ENCODE data around the gene CABP4.
"Not testable (repeated sequence)": the region's sequence is repeated elsewhere in the genome, so short reads cannot be mapped to it uniquely, and the experiment has no call there.

Gene CABP4

DNA sequence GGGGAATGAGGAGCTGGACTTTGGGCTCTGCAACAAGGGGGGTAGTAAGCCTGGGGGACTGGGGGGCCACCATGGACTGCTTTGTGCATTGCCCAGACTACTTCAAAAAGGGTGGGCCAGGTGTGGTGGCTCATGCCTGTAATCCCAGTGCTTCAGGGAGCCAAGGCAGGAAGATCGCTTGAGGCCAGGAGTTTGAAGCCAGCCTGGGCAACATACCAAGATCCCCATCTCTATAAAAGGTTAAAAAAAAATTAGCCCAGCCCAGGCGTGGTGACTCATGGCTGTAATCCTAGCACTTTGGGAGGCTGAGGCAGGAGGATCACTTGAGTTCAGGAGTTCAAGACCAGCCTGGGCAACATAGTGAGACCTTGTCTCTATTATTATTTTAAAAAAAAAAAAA is 10.4 kb downstream of the CABP4 start:
- Mint-ChIP-seq H3K4me1 (peaks cover 25% of the 10 kb centered on the region), H3K4me3 (peak overlapping the region; percentile 91), H3K27ac (peak overlapping the region; percentile 95)
- not testable (repeated sequence) for ATAC-seq (ENCODE audit: low read depth); DNase-seq (ENCODE audit: low spot score in 2 of 2); H3K9me3 Mint-ChIP-seq; H3K27me3 Mint-ChIP-seq; H3K36me3 Mint-ChIP-seq

DNA sequence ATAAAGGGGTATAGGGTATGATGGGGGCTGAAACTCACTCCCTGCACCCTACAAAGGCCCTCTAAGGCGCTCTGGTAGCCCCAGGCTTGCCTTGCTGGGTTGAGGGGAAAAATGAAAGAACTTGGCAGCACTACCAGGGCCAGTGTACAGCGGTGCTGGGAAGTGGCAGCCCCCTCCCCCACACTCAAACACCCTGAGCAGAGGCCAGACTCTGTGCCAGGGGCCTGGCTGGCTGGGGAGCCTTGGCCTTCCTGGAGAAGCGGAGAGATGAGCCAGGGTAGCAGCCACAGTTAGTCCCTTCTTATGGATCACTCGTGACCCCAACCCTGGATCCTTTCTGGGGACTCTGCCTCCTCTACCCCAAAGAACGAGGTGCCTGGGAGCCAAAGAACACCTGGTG is 11.2 kb downstream of the CABP4 start:
- H3K27ac Mint-ChIP-seq, result peak overlapping the region; percentile 35
- peaks cover 23% of the 10 kb centered on the region for H3K4me1 Mint-ChIP-seq
- no peak for DNase-seq (ENCODE audit: low spot score in 2 of 2)
- peaks cover 5% of the 10 kb centered on the region for H3K36me3 Mint-ChIP-seq
- ATAC-seq (ENCODE audit: low read depth), result no peak
- no peaks in the 10 kb centered on the region for H3K27me3 Mint-ChIP-seq
- no peaks in the 10 kb centered on the region for H3K9me3 Mint-ChIP-seq
- H3K4me3 Mint-ChIP-seq, result peak overlapping the region; percentile 90

DNA sequence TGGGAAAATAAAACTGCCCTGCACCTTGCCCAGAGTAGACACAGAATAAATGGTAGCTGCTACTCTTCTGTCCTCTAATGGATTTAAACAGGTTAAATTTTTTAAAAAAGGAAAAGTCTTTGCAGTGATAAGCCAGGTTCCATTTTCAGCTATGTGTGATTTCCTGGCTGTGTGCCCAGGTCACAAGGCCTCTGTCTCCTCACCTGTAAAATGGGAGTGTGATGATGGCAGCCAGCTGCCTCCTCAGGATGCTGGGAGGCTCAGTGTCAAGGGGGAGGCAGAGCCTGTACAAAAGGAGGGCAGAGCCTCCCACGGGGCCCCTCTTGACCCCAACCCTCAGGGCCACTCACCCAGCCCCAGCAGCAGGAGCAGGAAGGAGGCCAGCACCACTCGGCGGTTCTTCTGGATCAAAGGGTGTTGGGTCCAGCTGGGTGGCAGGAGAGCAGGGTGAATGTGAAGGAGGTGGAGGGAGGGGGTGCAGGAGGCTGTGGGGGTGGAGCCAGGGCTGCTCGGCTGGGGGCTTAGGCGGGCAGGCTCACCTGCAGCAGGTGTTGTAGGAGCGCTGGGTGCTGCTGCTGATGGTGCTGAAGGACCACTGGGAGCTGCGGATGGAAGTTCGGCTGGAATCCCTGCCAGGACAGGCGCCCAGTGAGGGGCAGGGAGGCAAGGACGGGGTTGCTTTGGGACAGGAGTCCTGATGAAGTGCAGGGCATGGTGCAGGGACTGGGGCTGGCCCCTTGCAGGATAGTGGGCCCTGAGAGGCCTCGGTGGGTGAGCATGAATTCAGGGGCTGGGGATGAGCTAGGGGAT is 12.0 kb downstream of the CABP4 start:
- H3K4me3 Mint-ChIP-seq, result peak overlapping the region; percentile 90
- ATAC-seq (ENCODE audit: low read depth), result no peak
- H3K9me3 Mint-ChIP-seq, result no peaks in the 10 kb centered on the region
- H3K36me3 Mint-ChIP-seq, result peaks cover 5% of the 10 kb centered on the region
- DNase-seq (ENCODE audit: low spot score in 2 of 2), result no peak
- H3K27me3 Mint-ChIP-seq, result no peaks in the 10 kb centered on the region
- H3K4me1 Mint-ChIP-seq, result peaks cover 30% of the 10 kb centered on the region
- peak overlapping the region; percentile 76 for H3K27ac Mint-ChIP-seq

DNA sequence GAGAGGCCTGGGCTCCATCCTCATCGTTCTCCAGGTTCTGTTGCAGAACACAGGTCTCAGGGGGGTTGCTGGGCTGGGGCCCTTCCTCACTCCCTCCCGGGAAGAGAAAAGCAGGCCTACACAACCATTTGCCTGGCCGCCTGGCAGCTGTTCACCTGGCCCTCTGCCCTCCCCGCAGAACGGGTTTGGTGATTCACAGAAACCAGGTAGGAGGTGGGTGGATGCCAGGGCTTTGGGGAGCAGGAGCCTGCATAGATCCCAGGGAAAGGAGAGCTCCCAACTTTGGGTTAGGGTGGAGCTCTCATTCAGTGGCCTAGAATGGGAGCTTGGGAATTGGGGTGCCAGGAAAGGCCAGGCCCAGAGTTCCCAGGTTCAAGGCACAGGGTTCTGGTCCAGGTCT is 12.9 kb downstream of the CABP4 start:
- Mint-ChIP-seq H3K9me3 (no peaks in the 10 kb centered on the region), H3K27ac (peak overlapping the region; percentile 79), H3K4me3 (peak overlapping the region; percentile 90), H3K4me1 (peaks cover 27% of the 10 kb centered on the region), H3K27me3 (no peaks in the 10 kb centered on the region), H3K36me3 (peaks cover 5% of the 10 kb centered on the region)
- ATAC-seq (ENCODE audit: low read depth) (no peak), DNase-seq (ENCODE audit: low spot score in 2 of 2) (no peak)

DNA sequence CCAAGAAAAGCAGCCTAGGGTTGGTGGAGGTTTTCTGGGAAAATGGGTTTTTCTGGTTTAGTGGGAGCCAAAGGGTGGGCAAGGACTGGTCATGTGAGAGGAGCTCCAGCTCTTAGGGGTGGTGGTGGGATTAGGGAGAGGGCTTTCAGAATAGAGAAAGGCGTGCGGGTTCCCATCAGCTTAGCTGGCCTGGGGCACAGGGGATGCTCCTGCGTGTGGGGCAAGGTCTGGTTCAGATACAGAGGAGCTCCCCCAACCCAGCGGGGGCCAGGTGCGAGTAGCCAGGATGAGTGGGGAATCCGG is 13.3 kb downstream of the CABP4 start:
- H3K27me3 Mint-ChIP-seq, result no peaks in the 10 kb centered on the region
- peaks cover 5% of the 10 kb centered on the region for H3K36me3 Mint-ChIP-seq
- H3K4me1 Mint-ChIP-seq, result peaks cover 27% of the 10 kb centered on the region
- H3K4me3 Mint-ChIP-seq, result peak overlapping the region; percentile 90
- peak overlapping the region; percentile 79 for H3K27ac Mint-ChIP-seq
- no peaks in the 10 kb centered on the region for H3K9me3 Mint-ChIP-seq
- ATAC-seq (ENCODE audit: low read depth) (no peak), DNase-seq (ENCODE audit: low spot score in 2 of 2) (no peak)

DNA sequence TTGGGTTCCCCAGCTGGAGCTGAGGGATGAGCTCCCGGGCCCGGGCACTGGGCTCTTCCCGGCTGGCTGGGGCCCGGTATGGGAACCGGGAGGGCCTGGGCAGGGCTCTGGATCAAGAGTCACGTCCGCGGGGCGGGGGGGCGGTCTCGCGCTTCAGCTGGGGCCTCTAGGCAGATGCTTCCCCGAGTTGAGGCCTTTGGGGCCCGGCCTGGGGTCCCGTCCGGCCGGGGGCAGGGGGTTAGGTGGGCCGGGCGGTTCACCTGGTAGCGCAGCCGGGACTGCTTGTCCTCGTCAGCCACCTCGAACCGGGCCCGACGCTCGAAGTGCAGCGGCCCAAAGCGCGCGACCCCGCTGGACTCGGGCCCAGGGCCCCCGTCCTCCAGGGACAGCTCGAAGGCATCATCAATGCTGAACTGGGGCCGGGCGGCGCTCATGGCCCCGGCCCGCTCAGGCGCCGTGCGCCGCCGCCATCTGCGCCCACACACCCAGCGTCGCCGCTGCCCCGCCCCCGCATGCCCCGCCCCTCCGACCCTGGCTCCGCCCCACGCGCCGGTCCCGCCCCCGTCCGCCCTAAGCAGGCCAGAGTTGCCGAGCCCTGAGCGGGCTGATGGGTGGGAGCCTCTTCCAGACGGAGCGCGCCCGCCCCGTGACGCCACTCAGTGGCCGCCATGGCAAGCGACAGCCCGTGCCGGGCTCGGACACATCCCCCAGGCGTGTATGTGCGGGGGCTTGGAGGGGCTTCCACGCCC is 13.8 kb downstream of the CABP4 start, which contains the start of gene TMEM134:
Gene TMEM134 (minus strand): TSS at position 493 of the 749 bp plus-strand sequence. CDS start 59 bp downstream, at position 434.
- Mint-ChIP-seq H3K36me3 (peaks cover 5% of the 10 kb centered on the region), H3K9me3 (no peaks in the 10 kb centered on the region), H3K4me1 (peaks cover 27% of the 10 kb centered on the region), H3K27me3 (no peaks in the 10 kb centered on the region), H3K27ac (peak within 1 kb of the TSS; percentile 79), H3K4me3 (peak within 1 kb of the TSS; percentile 90)
- DNase-seq (ENCODE audit: low spot score in 2 of 2) (peak; percentile 79 to 86), ATAC-seq (ENCODE audit: low read depth) (peak; percentile 76)

DNA sequence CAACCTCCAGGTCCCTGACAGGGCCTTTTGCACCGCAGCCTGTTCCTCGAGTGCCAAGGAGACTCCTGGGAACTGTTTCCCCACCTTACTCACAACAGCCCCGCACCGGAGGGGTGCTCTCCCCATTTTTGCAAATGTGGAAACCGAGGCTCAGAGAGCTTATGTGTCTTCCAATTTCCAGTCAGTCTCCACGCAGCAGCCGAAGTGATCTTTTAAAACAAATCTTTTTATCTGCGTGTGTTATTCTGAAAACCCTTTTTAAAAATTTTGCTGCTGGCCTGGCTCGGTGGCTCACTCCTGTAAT is 14.3 kb downstream of the CABP4 start:
- DNase-seq (ENCODE audit: low spot score in 2 of 2), result no peak
- Mint-ChIP-seq H3K4me1 (peaks cover 27% of the 10 kb centered on the region), H3K36me3 (peaks cover 5% of the 10 kb centered on the region), H3K27me3 (no peaks in the 10 kb centered on the region), H3K4me3 (peak overlapping the region; percentile 90), H3K9me3 (no peaks in the 10 kb centered on the region), H3K27ac (peak overlapping the region; percentile 70)
- ATAC-seq (ENCODE audit: low read depth), result no peak

DNA sequence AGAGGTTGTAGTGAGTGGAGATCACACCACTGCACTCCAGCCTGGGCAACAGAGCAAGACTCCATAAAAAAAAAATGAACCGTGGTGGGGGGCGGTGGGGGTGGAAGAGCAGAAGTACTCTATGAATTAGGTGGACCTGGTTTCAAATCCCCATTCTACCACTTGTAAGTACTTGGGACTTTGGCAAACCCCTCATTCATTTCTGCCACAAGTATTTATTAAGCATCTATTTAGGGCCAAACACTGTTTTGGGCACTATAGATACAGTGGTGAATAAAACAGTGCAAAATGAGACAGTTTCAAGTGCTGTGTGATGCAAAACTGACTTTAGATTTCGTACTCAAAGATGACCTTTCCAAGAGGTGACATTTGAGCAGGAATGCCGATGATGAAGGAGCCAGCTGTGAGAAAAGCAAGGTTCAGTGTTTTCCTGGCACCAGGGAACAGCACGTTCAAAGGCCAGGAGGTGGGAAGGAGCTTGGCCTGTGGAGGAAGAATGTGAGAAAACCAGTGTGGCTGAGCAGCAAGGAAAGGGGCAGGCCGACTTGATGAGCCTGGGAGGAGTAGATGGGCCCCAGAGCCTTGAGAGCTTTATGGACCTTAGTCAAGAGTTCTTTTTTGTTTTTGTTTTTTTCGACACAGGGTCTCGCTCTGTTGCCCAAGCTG is 15.3 kb downstream of the CABP4 start:
- peaks cover 2% of the 10 kb centered on the region for H3K36me3 Mint-ChIP-seq
- no peak overlapping the region for H3K27ac Mint-ChIP-seq
- no peaks in the 10 kb centered on the region for H3K9me3 Mint-ChIP-seq
- DNase-seq (ENCODE audit: low spot score in 2 of 2), result no peak
- H3K4me3 Mint-ChIP-seq, result no peak overlapping the region
- H3K27me3 Mint-ChIP-seq, result no peaks in the 10 kb centered on the region
- ATAC-seq (ENCODE audit: low read depth), result no peak
- peaks cover 21% of the 10 kb centered on the region for H3K4me1 Mint-ChIP-seq

DNA sequence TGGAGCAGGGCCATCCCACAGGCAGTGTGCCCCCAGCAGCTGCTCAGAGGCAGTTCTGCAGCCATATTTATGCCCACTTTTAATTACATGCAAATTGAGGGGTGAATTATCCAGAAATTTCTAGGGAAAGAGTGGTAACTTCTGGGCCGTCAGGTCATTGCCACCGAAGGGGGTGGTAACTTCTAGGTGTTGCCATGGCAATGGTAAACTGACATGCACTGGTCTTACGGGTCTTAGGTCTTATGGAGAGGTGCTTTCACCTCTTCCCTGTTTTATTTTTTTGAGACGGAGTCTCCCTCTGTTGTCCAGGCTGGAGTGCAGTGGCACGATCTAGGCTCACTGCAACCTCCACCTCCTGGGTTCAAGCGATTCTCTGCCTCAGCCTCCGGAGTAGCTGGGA is 17.7 kb downstream of the CABP4 start:
- no peak overlapping the region for H3K4me3 Mint-ChIP-seq
- ATAC-seq (ENCODE audit: low read depth), result no peak
- no peak for DNase-seq (ENCODE audit: low spot score in 2 of 2)
- H3K27ac Mint-ChIP-seq, result no peak overlapping the region
- H3K4me1 Mint-ChIP-seq, result peaks cover 12% of the 10 kb centered on the region
- no peaks in the 10 kb centered on the region for H3K27me3 Mint-ChIP-seq
- no peaks in the 10 kb centered on the region for H3K9me3 Mint-ChIP-seq
- no peaks in the 10 kb centered on the region for H3K36me3 Mint-ChIP-seq

DNA sequence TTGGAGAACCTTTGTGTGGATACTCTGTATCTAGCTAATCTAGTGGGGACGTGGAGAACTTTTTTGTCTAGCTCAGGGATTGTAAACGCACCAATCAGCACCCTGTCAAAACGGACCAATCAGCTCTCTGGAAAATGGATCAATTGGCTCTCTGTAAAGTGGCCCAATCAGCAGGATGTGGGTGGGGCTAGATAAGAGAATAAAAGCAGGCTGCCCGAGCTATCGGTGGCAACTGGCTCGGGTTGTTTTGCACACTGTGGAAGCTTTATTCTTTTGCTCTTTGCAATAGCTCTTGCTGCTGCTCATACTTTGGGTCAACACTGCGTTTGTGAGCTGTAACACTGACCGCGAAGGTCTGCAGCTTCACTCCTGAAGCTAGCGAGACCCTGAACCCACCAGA is 21.5 kb downstream of the CABP4 start:
- H3K27ac Mint-ChIP-seq; ATAC-seq (ENCODE audit: low read depth); H3K9me3 Mint-ChIP-seq; H3K4me3 Mint-ChIP-seq; H3K4me1 Mint-ChIP-seq; H3K27me3 Mint-ChIP-seq; H3K36me3 Mint-ChIP-seq; DNase-seq (ENCODE audit: low spot score in 2 of 2): not testable (repeated sequence)

DNA sequence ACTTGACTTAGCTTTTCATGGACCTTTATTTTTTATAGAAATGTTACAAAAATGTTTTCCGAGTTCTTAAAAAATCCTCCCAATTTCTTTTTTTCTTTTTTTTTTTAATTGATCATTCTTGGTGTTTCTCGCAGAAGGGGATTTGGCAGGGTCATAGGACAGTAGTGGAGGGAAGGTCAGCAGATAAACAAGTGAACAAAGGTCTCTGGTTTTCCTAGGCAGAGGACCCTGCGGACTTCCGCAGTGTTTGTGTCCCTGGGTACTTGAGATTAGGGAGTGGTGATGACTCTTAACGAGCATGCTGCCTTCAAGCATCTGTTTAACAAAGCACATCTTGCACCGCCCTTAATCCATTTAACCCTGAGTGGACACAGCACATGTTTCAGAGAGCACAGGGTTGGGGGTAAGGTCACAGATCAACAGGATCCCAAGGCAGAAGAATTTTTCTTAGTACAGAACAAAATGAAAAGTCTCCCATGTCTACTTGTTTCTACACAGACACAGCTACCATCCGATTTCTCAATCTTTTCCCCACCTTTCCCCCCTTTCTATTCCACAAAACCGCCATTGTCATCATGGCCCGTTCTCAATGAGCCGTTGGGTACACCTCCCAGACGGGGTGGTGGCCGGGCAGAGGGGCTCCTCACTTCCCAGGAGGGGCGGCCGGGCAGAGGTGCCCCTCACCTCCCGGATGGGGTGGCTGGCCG is 22.3 kb downstream of the CABP4 start:
- H3K9me3 Mint-ChIP-seq; H3K4me3 Mint-ChIP-seq; ATAC-seq (ENCODE audit: low read depth): not testable (repeated sequence)

DNA sequence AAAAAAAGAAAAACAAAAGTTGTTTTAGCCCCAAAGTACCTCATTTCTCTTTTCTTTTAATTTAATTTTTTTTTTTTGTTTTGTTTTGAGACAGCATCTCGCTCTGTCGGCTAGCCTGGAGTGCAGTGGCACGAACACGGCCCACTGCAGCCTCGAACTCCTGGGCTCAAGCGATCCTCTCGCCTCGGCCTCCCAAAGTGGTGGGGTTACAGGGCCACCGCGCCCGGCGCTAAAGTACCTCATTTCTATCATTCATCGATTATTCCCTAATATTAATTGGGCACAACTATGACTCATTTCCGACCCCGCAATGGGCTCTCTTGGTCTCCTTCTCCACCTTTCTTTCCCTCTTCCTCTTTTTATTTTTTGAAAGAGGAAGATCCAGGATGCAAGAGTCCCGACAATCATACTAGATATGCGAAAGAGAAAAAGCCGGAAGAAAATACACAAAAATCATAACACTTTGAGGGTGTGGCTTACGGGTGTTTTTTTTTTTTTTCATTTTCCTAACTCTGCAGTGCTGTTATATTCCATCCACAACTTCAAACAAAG is 27.2 kb downstream of the CABP4 start:
- peak; percentile 15 for ATAC-seq (ENCODE audit: low read depth)
- Mint-ChIP-seq H3K9me3 (no peaks in the 10 kb centered on the region), H3K36me3 (no peaks in the 10 kb centered on the region), H3K27ac (peak overlapping the region; percentile 92), H3K4me3 (peak overlapping the region; percentile 99), H3K27me3 (no peaks in the 10 kb centered on the region), H3K4me1 (peaks cover 40% of the 10 kb centered on the region)
- DNase-seq (ENCODE audit: low spot score in 2 of 2), result no peak

More for the DNA sequence above, 22.3 kb downstream of the CABP4 start:
- H3K4me1 Mint-ChIP-seq; DNase-seq (ENCODE audit: low spot score in 2 of 2); H3K27me3 Mint-ChIP-seq; H3K27ac Mint-ChIP-seq; H3K36me3 Mint-ChIP-seq: not testable (repeated sequence)

DNA sequence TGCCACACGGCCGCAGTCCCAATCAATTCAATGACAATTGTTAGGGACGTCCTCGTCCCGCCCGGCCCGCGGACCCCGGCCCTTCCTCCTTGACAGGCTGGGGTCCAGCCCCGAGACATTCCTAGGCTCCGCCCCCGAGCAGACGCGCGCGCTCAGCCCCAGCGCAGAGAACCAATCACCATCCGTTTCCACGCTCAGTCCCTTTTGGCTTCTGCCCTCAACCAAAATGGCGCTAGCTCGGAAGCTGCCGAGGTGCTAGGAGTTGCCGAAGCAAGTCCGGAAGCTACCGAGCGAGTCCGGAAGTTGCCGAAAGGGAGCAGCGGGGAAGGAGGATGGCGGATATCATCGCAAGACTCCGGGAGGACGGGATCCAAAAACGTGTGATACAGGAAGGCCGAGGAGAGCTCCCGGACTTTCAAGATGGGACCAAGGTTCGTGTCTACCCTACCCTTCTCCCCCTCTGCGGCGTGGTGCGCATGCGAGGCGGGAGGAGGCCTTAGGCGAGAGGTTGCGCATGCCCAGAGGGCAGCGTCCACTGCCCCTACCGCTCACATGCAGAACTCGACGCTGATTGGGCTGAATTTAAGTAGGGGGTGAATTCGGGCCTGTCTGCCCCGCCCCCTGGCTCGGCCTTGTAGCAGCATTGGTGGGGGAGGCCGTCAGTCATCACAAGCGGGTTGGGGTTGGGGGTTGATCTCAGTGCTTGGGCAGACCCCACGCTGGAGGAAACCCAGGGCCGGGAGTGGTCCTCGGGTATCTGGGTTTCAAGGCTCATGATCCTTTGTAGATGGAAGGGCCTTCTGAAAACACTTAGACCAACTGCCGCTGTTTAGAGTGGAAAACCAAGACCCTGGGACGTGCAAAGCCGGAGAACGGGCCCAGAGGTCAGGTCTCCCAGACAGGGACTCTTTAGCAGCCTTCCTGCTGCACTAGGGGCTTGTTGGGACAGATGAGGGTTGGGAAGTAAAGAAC is 28.0 kb downstream of the CABP4 start, which contains the start of gene AIP:
Gene AIP (plus strand): TSS at position 200 of the 972 bp plus-strand sequence. CDS start 133 bp downstream, at position 333.
- peak within 1 kb of the TSS; percentile 92 for H3K27ac Mint-ChIP-seq
- ATAC-seq (ENCODE audit: low read depth), result peak; percentile 81
- H3K4me1 Mint-ChIP-seq, result peaks cover 48% of the 10 kb centered on the region
- peak; percentile 94 for DNase-seq (ENCODE audit: low spot score in 2 of 2)
- H3K9me3 Mint-ChIP-seq, result no peaks in the 10 kb centered on the region
- no peaks in the 10 kb centered on the region for H3K27me3 Mint-ChIP-seq
- H3K36me3 Mint-ChIP-seq, result peaks cover 5% of the 10 kb centered on the region
- H3K4me3 Mint-ChIP-seq, result peak within 1 kb of the TSS; percentile 99
